Loucy (cell line): ENCODE results near the gene GPR12.

Experiments used
- H2AFZ ChIP-seq: fragments of 200-600 bp; sonication (generic); 2 replicates; pipeline ENCODE4 v1.6.0; 2016; ENCODE audit warnings: antibody characterized with exemption, mild to moderate bottlenecking, low read length, moderate library complexity
- H3F3A ChIP-seq: fragments of 200-600 bp; 2 replicates; pipeline ENCODE4 v1.6.0; 2016; ENCODE audit warnings: antibody characterized with exemption, low read depth, mild to moderate bottlenecking
- H3K27me3 ChIP-seq: fragments of 200-600 bp; sonication (generic); 2 replicates; pipeline ENCODE4 v1.6.1; 2014; ENCODE audit warnings: low read length, mild to moderate bottlenecking; ENCODE audit not compliant: insufficient read depth, poor library complexity, severe bottlenecking
- H3K36me3 ChIP-seq: fragments of 200-600 bp; sonication (generic); 2 replicates; pipeline ENCODE4 v1.6.1; 2016; ENCODE audit warnings: low read length; ENCODE audit not compliant: insufficient read depth
- H3K4me1 ChIP-seq: fragments of 200-600 bp; sonication (generic); 2 replicates; pipeline ENCODE4 v1.5.1; 2014; ENCODE audit warnings: low read length, mild to moderate bottlenecking; ENCODE audit not compliant: insufficient read depth, poor library complexity, severe bottlenecking
- H3K4me2 ChIP-seq: fragments of 200-600 bp; sonication (generic); 2 replicates; pipeline ENCODE4 v1.6.0; 2014; ENCODE audit warnings: antibody characterized with exemption, low read length, low read depth, mild to moderate bottlenecking; ENCODE audit not compliant: poor library complexity, severe bottlenecking
- H3K4me3 ChIP-seq: fragments of 200-600 bp; sonication (generic); 2 replicates; pipeline ENCODE4 v1.5.1; 2014; ENCODE audit warnings: low read length, mild to moderate bottlenecking, mixed read lengths; ENCODE audit not compliant: poor library complexity, severe bottlenecking
- H3K79me2 ChIP-seq: fragments of 200-600 bp; sonication (generic); 2 replicates; pipeline ENCODE4 v1.6.1; 2014; ENCODE audit warnings: low read length; ENCODE audit not compliant: insufficient read depth
- H3K9ac ChIP-seq: fragments of 200-600 bp; sonication (generic); 2 replicates; pipeline ENCODE4 v1.6.0; 2014; ENCODE audit warnings: mild to moderate bottlenecking, low read depth, low read length, moderate library complexity; ENCODE audit not compliant: poor library complexity, severe bottlenecking
- H3K9me2 ChIP-seq: fragments of 200-600 bp; sonication (generic); replicated peaks from 2 replicates; pipeline ENCODE4 v1.6.1; 2016; ENCODE audit warnings: low read depth, low read length, mixed read lengths
- H3K9me3 ChIP-seq: fragments of 200-600 bp; sonication (generic); 2 replicates; pipeline ENCODE4 v1.6.1; 2014; ENCODE audit warnings: mild to moderate bottlenecking, antibody characterized with exemption, low read length, low read depth; ENCODE audit not compliant: insufficient read depth
- H4K20me1 ChIP-seq: fragments of 200-600 bp; sonication (generic); 2 replicates; pipeline ENCODE4 v1.6.0; 2014; ENCODE audit warnings: antibody characterized with exemption, low read length, mild to moderate bottlenecking; ENCODE audit not compliant: insufficient read depth, poor library complexity, severe bottlenecking
- EZH2phosphoT487 ChIP-seq: fragments of 200-600 bp; IDR thresholded peaks from 2 replicates; pipeline ENCODE4 v1.6.1; 2018; ENCODE audit warnings: antibody characterized with exemption, mild to moderate bottlenecking, moderate library complexity, borderline replicate concordance
- TF ChIP-seq, protein P1 (sequence below): fragments of 200-600 bp; sonication (generic); conservative IDR thresholded peaks from 2 replicates; pipeline ENCODE4 v1.5.1; 2014; ENCODE audit warnings: mild to moderate bottlenecking, antibody characterized with exemption, low read length

Gene GPR12

DNA sequence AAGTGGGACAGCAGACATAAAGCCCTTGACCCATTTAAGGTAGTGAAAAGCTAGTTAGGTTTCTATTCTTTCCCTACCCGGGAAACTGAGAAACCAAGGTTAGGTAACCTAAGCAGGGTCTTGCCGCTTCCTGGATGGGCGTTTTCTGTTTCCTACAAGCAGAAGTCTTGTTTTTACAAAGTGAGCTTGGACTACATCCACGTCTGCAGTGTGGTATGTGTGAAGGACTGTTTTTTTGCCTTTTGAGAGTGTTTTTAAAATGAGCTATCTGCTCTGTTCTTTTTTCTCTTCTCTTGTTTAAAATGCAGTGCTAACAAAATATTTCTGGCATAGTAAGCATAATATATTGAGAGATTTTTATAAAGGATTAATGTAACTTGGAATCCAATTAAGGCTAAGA is 49.4 kb downstream of the GPR12 start:
- H3K4me1 ChIP-seq, result peaks cover 6% of the 10 kb centered on the region
- no peak overlapping the region for H3K9ac ChIP-seq
- no peaks in the 10 kb centered on the region for H3K79me2 ChIP-seq
- no peak overlapping the region for H2AFZ ChIP-seq
- no peaks in the 10 kb centered on the region for H3F3A ChIP-seq
- no peak for TF ChIP-seq EZH2phosphoT487
- TF ChIP-seq, protein P1, sequence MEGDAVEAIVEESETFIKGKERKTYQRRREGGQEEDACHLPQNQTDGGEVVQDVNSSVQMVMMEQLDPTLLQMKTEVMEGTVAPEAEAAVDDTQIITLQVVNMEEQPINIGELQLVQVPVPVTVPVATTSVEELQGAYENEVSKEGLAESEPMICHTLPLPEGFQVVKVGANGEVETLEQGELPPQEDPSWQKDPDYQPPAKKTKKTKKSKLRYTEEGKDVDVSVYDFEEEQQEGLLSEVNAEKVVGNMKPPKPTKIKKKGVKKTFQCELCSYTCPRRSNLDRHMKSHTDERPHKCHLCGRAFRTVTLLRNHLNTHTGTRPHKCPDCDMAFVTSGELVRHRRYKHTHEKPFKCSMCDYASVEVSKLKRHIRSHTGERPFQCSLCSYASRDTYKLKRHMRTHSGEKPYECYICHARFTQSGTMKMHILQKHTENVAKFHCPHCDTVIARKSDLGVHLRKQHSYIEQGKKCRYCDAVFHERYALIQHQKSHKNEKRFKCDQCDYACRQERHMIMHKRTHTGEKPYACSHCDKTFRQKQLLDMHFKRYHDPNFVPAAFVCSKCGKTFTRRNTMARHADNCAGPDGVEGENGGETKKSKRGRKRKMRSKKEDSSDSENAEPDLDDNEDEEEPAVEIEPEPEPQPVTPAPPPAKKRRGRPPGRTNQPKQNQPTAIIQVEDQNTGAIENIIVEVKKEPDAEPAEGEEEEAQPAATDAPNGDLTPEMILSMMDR, result no peak
- H4K20me1 ChIP-seq, result no peaks in the 10 kb centered on the region
- H3K4me2 ChIP-seq, result no peak overlapping the region
- H3K27me3 ChIP-seq, result no peaks in the 10 kb centered on the region
- peaks cover 9% of the 10 kb centered on the region; the same call in 1 of the 2 replicates for H3K9me3 ChIP-seq
- no peaks in the 10 kb centered on the region; the same call in 1 of the 2 replicates for H3K36me3 ChIP-seq
- no peaks in the 10 kb centered on the region for H3K9me2 ChIP-seq
- H3K4me3 ChIP-seq, result no peak overlapping the region

DNA sequence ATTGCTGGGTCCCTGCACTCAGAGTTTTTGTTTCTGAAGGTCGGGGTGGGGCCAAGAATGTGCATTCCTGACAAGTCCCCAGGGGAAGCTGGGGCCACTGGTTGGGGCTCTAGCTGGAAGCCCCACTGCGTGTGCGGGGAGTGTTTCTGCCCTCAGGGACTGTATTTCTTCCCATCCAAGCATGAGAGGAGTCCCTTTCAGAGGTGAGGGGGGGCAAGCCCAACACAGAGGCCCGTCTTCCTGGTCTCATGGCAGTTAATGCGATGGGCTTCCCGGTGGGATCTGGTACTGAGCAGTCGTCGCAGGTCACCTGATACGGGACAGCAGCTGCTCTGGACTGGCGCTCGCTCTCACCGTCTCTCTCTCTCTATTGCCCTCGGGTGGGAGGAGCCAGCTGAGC is 50.4 kb downstream of the GPR12 start:
- Histone ChIP-seq H4K20me1 (no peaks in the 10 kb centered on the region), H3K9me2 (no peaks in the 10 kb centered on the region), H2AFZ (no peak overlapping the region), H3F3A (no peaks in the 10 kb centered on the region), H3K9me3 (peaks cover 9% of the 10 kb centered on the region; the same call in 1 of the 2 replicates), H3K36me3 (no peaks in the 10 kb centered on the region; the same call in 1 of the 2 replicates), H3K4me2 (no peak overlapping the region), H3K4me1 (peaks cover 6% of the 10 kb centered on the region), H3K4me3 (no peak overlapping the region), H3K9ac (no peak overlapping the region), H3K27me3 (no peaks in the 10 kb centered on the region), H3K79me2 (no peaks in the 10 kb centered on the region)
- TF ChIP-seq EZH2phosphoT487, result no peak
- TF ChIP-seq, protein P1, result no peak

DNA sequence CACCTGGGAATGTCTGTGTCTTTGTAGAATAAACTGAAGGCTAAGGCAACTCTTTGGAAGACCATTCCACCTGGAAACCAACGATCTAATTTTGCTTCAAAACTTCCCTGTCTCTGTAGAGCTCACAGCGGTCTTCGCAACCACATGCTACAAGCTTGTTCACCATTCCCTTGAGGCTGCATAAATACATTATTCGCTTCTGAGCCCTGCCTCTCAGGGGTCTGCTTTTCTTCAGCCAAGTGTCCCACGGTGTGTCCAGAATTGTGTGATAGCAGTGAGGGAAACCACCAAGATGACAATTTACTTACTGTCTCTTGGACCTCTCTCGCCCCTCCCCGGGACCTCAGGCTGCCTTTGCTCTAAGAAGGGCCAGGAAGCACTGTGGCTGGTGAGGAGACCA is 51.1 kb downstream of the GPR12 start:
- Histone ChIP-seq H3K36me3 (no peaks in the 10 kb centered on the region; the same call in 1 of the 2 replicates), H3F3A (no peaks in the 10 kb centered on the region), H3K9me3 (peaks cover 9% of the 10 kb centered on the region; the same call in 1 of the 2 replicates), H3K4me3 (no peak overlapping the region), H3K79me2 (no peaks in the 10 kb centered on the region), H3K9ac (no peak overlapping the region), H3K4me2 (no peak overlapping the region), H4K20me1 (no peaks in the 10 kb centered on the region), H3K9me2 (no peaks in the 10 kb centered on the region), H3K4me1 (peaks cover 6% of the 10 kb centered on the region), H3K27me3 (no peaks in the 10 kb centered on the region), H2AFZ (no peak overlapping the region)
- TF ChIP-seq, protein P1, result no peak
- no peak for TF ChIP-seq EZH2phosphoT487
